RWPE2 (cell line): Measurements from ENCODE around the gene NUP85.

ENCODE experiments used
- ATAC-seq: fragments of 200-7000 bp; cut with Tn5 transposase; 3 replicates; pipeline ENCODE4 v1.9.1; 2021; ENCODE audit warnings: low read depth
- DNase-seq: peaks from one replicate; pipeline ENCODE4 v3.0.0-alpha.2; 2020; ENCODE audit warnings: low spot score
- H3K27ac ChIP-seq: fragments of 450-650 bp; 2 replicates; pipeline ENCODE4 v1.5.1; 2017; ENCODE audit warnings: mild to moderate bottlenecking; ENCODE audit not compliant: poor library complexity, severe bottlenecking
- H3K27me3 ChIP-seq: fragments of 250-450 bp; sonication (Bioruptor Pico); 2 replicates; pipeline ENCODE4 v1.5.1; 2021; ENCODE audit warnings: mild to moderate bottlenecking, moderate library complexity; ENCODE audit not compliant: insufficient read depth, poor library complexity, severe bottlenecking
- H3K36me3 ChIP-seq: fragments of 250-450 bp; sonication (Bioruptor Pico); 2 replicates; pipeline ENCODE4 v1.5.1; 2020; ENCODE audit warnings: low read depth, mild to moderate bottlenecking, moderate library complexity
- H3K4me1 ChIP-seq: fragments of 250-450 bp; sonication (Bioruptor Pico); 2 replicates; pipeline ENCODE4 v1.5.1; 2021; ENCODE audit warnings: mild to moderate bottlenecking, moderate library complexity; ENCODE audit not compliant: insufficient read depth, poor library complexity, severe bottlenecking
- H3K4me3 ChIP-seq: fragments of 250-450 bp; sonication (Bioruptor Pico); 2 replicates; pipeline ENCODE4 v1.5.1; 2021; ENCODE audit warnings: mild to moderate bottlenecking, moderate library complexity; ENCODE audit not compliant: severe bottlenecking
- H3K9me3 ChIP-seq: fragments of 250-450 bp; sonication (Bioruptor Pico); 2 replicates; pipeline ENCODE4 v1.5.1; 2021; ENCODE audit warnings: mild to moderate bottlenecking, moderate library complexity; ENCODE audit not compliant: severe bottlenecking
- TF ChIP-seq, protein P1 (sequence below): fragments of 450-650 bp; IDR thresholded peaks from one replicate; pipeline ENCODE4 v1.5.1; 2017; ENCODE audit warnings: mild to moderate bottlenecking, moderate library complexity; ENCODE audit not compliant: poor library complexity, severe bottlenecking

NUP85 gene

DNA sequence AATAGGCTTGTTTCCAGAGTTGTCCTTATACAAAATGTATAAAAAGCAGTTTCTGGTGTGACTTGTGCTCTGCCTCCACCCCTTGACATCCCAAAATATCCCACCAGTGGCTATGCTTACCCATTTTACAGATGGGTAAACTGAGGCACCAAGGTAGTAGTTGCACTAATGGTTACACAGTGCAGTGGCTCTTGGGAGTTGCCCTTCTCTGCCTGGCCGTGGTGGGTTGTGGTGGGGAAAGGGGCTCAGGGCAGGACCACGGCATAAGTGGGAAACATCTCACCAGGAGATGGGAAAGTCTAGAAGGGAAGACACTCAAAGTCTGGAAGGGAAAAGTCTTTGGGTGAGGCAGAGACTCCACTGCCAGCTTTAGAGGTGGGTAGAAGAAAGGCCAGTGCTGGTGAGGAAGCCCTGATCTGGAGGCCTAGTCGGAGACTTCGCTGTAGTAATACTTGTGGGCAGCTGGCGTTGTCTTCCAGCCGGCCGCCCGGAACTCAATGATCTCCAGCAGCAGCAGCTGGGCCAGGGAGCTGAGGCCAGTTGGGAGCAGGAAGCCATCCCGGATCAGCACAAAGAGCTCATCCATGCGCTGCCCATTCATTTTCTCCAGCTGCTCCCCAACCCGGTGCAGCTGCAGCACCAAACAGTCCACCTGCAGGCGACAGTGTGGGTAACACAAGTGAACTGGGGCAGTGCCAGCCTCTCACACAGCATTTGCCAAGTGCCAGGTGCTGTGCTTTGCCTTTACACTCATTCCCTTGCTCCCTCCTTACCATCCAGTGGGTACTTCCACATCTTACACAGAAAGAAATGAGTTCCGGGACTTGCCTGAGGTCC lies 61.1 kb downstream of the NUP85 start:
- H3K27me3 ChIP-seq = no peaks in the 10 kb centered on the region
- no peaks in the 10 kb centered on the region for H3K9me3 ChIP-seq
- H3K36me3 ChIP-seq = peaks cover 36% of the 10 kb centered on the region
- ATAC-seq (no peak), DNase-seq (no peak)
- H3K4me1 ChIP-seq = peaks cover 3% of the 10 kb centered on the region
- no peak overlapping the region for H3K4me3 ChIP-seq
- TF ChIP-seq, protein P1, sequence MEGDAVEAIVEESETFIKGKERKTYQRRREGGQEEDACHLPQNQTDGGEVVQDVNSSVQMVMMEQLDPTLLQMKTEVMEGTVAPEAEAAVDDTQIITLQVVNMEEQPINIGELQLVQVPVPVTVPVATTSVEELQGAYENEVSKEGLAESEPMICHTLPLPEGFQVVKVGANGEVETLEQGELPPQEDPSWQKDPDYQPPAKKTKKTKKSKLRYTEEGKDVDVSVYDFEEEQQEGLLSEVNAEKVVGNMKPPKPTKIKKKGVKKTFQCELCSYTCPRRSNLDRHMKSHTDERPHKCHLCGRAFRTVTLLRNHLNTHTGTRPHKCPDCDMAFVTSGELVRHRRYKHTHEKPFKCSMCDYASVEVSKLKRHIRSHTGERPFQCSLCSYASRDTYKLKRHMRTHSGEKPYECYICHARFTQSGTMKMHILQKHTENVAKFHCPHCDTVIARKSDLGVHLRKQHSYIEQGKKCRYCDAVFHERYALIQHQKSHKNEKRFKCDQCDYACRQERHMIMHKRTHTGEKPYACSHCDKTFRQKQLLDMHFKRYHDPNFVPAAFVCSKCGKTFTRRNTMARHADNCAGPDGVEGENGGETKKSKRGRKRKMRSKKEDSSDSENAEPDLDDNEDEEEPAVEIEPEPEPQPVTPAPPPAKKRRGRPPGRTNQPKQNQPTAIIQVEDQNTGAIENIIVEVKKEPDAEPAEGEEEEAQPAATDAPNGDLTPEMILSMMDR = no peak
- no peak overlapping the region for H3K27ac ChIP-seq

DNA sequence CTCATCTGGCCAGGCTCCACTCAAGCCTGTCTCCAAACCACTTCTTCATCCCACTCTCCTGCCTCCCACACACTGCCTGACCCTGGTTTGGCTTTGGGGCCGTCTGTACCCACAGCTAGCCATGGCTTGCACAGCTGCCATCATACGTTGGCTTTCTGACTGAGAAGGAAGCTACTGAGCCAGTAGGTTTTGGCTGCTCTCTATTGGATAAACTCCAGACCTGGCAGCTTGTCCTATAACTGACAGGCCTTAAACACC lies 61.6 kb downstream of the NUP85 start:
- Histone ChIP-seq H3K27ac (no peak overlapping the region), H3K9me3 (no peaks in the 10 kb centered on the region), H3K4me3 (no peak overlapping the region), H3K27me3 (no peaks in the 10 kb centered on the region), H3K36me3 (peaks cover 36% of the 10 kb centered on the region), H3K4me1 (peaks cover 3% of the 10 kb centered on the region)
- ATAC-seq (no peak), DNase-seq (no peak)
- TF ChIP-seq, protein P1 = no peak

DNA sequence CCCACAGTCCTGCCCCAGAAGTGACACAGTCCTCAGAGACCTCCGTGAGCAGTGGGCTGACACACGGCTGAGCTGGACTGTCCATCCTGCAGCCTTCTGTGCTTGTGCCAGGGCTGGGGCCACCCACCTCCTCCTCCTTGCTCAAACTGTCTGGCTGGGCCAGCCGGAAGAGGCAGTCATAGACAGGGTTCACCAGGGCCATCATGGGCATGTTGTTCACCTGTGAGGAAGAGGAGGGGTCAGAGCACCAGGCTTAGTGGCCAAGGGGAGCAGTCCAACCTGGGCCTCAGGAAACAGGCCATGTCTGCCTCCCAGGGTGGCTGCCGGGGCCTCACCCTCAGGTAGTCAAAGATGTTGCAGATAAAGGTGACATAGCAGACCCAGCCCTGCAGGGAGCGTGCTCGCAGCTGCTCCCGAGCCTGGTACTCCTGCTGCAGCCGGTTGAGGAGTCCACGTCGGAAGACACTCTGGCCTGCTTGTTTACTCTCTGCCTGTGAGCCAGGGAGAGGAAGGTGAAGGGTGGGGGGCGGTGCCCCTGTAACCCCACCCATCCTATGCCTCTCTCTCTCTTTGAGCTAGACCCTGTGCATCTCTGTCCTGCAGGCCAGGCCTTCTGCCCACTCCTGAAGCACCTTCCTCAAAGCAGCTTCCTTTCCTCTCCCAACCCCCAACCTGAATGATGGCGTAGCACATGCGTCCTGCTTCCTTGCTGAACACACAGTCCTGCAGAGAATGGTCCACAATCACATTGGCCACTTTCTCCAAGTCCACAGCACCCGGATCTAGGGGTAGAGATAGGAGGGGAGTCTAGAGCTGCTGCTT lies 62.1 kb downstream of the NUP85 start:
- Histone ChIP-seq H3K27ac (no peak overlapping the region), H3K27me3 (no peaks in the 10 kb centered on the region), H3K4me3 (no peak overlapping the region), H3K4me1 (peaks cover 3% of the 10 kb centered on the region), H3K9me3 (no peaks in the 10 kb centered on the region), H3K36me3 (peaks cover 36% of the 10 kb centered on the region)
- TF ChIP-seq, protein P1 = no peak
- DNase-seq (no peak), ATAC-seq (no peak)

DNA sequence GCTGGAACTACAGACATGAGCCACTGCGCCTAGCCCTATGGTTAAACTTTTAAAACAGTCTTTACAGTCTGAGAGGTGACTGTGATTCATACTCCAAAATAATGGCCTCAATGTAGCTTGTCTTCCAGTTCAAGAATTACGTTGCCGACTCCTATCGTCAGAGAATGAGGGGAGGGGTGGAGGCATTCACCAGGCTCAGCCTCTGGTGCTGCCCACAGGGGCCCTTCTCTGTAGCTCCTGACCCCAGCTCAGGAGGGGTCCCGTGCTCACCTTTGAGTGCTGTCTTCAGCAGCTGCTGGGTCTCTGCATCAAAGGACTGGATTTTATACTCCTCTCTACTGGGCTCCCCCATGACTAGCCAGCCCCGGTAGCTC lies 64.4 kb downstream of the NUP85 start:
- TF ChIP-seq, protein P1 = no peak
- peaks cover 25% of the 10 kb centered on the region for H3K36me3 ChIP-seq
- peak overlapping the region; percentile 96 for H3K4me3 ChIP-seq
- no peak for DNase-seq
- H3K9me3 ChIP-seq = no peaks in the 10 kb centered on the region
- no peaks in the 10 kb centered on the region for H3K27me3 ChIP-seq
- no peak; the same call in 2 of the 3 replicates for ATAC-seq
- H3K27ac ChIP-seq = peak overlapping the region; percentile 62
- peaks cover 3% of the 10 kb centered on the region for H3K4me1 ChIP-seq
